DMS153 (cell line): Measurements from ENCODE around the gene NR4A2.
"Not testable (repeated sequence)": the region's sequence is repeated elsewhere in the genome, so short reads cannot be mapped to it uniquely, and the experiment has no call there.

Experiments used
- DNase-seq: peaks from one replicate; lab custom pipeline; 2025; lab: John Stamatoyannopoulos, UW

Gene NR4A2

GRCh38 chr2:156321243-156321904, 11.1 kb downstream of the NR4A2 start:
- no peak for DNase-seq

- no peak for DNase-seq
These were observed 11.9 kb downstream of the NR4A2 start for GRCh38 chr2:156320486-156321098.

GRCh38 chr2:156319811-156320485, 12.6 kb downstream of the NR4A2 start:
- no peak for DNase-seq

- no peak for DNase-seq
These were observed 14.9 kb downstream of the NR4A2 start for GRCh38 chr2:156317631-156318030.

- DNase-seq = no peak
These were observed 20.5 kb downstream of the NR4A2 start for GRCh38 chr2:156311976-156312375.

DNA sequence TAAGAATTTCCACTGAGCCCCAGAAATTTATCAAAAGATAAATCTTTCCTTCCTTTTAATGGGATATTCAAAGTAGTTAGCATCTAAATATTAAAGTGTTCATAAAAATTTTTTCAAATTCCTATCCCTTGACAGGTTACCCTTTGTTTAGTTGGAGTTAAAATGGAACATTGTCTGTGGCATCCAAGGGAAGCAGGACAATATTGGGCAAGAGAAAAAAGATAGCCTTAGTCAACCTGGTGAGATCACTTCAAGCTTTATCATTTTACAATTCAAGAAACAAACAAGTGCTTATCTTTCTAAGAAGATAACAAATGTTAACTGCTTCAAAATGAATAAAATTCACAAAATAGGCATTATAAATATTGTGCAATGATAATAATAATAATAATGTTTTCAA, 21.7 kb downstream of the NR4A2 start:
- no peak for DNase-seq

GRCh38 chr2:156309917-156310316, 22.6 kb downstream of the NR4A2 start:
- no peak for DNase-seq

- no peak for DNase-seq
These were observed 23.4 kb downstream of the NR4A2 start for GRCh38 chr2:156309167-156309566.

- DNase-seq = no peak
These were observed 25.7 kb downstream of the NR4A2 start for GRCh38 chr2:156306821-156307220.

DNA sequence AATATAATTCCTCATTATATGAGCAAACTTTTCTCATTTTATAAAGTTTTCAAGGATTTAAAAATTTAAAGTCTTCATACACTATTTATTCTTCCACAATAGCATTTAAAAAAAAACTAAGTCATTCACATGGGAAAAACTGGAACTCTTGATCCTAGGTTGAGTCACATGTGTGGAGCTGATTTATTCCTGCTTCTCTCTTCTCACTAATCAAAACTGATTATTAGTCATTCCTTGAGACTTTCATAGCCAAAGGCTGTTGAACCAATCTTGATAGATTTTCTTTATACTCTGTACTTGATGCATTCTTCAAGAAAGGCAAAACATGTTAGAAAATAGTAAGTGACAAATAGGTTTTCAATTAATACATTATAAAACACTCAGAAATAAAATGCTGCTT, 27.4 kb downstream of the NR4A2 start:
- DNase-seq = no peak

- no peak for DNase-seq
These were observed 32.2 kb downstream of the NR4A2 start for GRCh38 chr2:156300337-156300736.

GRCh38 chr2:156294945-156295580, 37.5 kb downstream of the NR4A2 start:
- no peak for DNase-seq

DNA sequence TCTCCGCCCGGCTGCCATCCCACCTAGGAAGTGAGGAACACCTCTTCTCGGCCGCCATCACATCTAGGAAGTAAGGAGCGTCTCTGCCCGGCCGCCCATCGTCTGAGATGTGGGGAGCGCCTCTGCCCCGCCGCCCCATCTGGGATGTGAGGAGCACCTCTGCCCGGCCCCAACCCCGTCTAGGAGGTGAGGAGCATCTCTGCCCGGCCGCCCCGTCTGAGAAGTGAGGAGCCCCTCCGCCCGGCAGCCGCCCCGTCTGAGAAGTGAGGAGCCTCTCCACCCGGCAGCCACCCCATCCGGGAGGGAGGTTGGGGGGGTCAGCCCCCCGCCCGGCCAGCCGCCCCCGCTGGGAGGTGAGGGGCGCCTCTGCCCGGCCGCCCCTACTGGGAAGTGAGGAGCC, 39.1 kb downstream of the NR4A2 start:
- not testable (repeated sequence) for DNase-seq

- DNase-seq = no peak
These were observed 52.9 kb downstream of the NR4A2 start for GRCh38 chr2:156279446-156280150.
